HG02759 (cell line): Measurements from ENCODE around the gene PPP1R13B.

Experiments
- ATAC-seq: cut with Tn5 transposase; IDR thresholded peaks from one replicate; pipeline ENCODE4 v1.9.1; 2021; ENCODE audit warnings: mild to moderate bottlenecking, moderate library complexity; ENCODE audit not compliant: unreplicated experiment

Gene PPP1R13B

DNA sequence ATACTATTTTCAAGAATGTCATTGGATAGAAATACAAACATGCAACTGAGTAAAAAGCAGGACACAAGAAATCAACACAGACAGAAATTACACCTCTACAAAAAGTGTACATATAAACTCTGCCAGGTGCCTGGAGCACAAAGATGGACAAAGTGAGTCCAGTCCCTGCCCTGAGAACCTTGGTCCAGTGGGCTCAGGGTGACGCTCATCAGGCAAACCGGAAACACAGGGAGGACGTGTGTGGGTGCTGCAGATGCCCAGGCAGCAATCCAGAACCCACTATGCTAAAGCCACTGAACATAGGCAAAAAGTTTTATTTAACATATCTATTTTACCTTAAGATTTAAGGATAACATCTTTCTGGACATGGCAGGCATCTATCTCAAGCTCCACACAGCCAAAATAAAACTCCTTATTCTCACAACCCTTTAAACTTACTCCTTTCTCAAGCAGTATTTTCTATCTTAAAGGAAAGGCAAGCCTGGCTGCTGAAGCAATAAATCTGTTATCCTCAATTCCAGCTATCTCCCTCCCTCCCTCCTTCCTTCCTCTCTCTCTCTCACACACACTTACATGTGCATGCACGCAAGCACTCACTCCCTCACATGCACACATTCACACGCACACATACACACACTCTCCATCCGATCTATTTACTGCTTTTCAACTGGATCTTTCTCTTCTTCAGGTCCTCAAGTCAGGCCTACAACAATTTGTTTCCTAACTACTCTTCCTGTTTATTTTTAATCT, 10.2 kb downstream of the PPP1R13B start:
- no peak for ATAC-seq

DNA sequence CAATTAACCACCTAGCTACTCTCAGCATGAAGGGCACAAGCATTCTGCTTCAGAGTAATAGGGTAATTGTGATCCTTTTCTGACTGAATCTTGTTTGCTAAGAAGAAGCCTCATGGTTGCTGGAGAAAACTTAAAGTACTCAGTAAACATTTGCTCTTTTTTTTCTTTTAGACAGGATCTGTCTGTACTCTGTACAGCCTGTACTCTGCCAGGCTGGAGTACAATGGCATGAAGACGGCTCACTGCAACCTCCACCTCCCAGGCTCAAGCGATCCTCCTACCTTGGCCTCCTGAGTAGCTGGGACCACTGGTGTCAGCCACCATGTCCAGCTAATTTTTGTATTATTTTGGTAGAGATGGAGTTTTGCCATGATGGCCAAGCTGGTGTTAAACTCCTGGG, 12.4 kb downstream of the PPP1R13B start:
- ATAC-seq = no peak

- no peak for ATAC-seq
Observed at GRCh38 chr14:103833711-103834110, 13.7 kb downstream of the PPP1R13B start.

DNA sequence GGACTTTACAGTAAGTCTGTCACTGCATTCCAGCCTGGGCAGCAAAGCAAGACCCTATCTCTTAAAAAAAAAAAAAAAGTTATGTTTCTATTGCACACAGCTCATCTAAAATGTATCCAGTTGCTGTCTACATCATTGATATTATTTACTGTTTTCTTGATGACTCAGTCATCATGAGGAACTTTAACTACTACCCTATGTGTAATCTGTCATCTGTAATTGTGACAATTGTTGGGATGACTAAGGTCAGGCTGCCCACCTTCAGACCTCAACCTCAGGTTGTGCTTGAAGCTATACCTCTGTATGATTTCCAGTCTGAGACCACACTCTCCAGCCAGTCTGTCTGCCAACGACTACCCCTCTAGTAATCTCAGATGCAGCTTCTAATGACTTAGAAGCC, 15.3 kb downstream of the PPP1R13B start:
- no peak for ATAC-seq

GRCh38 chr14:103830511-103831270, 16.7 kb downstream of the PPP1R13B start:
- no peak for ATAC-seq

DNA sequence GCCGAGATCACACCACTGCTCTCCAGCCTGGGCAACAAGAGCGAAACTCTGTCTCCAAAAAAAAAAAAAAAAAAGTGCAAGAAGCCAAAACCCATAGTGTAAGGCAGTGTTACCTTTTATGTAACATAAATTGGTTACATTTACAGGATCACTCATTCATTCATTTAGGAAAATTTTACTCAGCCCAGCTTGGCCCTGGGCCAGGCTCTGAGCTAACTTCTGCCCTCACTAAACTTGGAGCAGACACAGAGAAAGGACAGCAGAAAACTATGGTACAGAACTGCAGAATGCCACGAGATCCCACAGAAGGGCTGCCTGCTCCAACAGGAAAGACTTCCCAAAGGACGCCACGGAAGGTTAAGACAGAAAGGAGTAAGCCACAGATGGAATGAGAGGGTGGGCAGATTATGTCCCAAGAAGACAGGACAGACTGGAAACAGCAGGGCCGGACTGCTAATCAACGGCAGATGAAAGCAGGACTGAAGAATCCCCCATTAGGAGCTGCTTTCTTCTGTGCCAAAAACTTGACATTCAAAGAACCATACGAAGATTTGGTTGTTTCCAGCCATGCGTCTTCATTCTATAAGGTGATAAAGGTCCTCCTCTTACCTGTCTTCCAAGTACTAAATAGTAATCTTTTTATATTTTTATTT, 18.9 kb downstream of the PPP1R13B start:
- no peak for ATAC-seq

- no peak for ATAC-seq
Observed at GRCh38 chr14:103825101-103825500, 22.3 kb downstream of the PPP1R13B start.

DNA sequence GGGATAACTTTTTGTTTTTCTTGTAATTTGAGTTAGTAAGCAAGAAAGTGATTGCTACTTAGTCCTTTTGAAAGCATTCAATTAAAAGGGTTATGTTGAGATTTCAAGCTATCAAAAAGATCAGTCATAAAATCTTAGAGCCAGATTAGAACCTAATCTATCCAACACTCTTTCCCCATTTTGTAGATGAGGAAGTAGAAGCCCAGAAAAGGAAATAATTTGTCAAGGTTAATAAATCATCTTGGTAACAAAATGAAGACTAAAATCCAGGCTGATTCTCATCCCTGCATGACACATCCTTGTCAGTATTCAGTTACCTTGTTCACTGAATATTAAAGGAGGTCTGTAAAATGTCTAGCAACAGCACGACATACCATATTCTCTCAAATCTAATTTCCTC, 26.5 kb downstream of the PPP1R13B start:
- ATAC-seq = no peak

GRCh38 chr14:103820382-103820781, 27.0 kb downstream of the PPP1R13B start:
- ATAC-seq = no peak

GRCh38 chr14:103819503-103820307, 27.7 kb downstream of the PPP1R13B start:
- ATAC-seq = no peak

- ATAC-seq = no peak
Observed at GRCh38 chr14:103818870-103819269, 28.5 kb downstream of the PPP1R13B start.

DNA sequence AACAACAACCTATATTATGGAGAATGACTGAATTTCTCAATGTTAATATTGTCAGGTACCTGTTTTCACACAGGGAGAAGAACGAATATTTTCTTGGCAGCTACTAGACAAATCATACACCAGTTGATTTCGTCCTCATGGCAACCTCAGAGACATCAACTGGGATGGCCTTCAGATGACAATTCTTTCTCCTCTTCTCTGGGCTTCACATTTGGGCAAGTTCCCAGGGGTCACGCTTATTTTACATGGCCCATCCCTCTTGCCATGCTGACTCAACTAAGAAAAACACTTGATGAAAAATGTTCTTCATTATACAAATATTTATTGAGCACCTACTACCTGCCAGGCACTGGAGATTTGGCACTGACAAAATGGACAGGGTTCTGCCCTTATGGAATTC, 29.0 kb downstream of the PPP1R13B start:
- no peak for ATAC-seq

DNA sequence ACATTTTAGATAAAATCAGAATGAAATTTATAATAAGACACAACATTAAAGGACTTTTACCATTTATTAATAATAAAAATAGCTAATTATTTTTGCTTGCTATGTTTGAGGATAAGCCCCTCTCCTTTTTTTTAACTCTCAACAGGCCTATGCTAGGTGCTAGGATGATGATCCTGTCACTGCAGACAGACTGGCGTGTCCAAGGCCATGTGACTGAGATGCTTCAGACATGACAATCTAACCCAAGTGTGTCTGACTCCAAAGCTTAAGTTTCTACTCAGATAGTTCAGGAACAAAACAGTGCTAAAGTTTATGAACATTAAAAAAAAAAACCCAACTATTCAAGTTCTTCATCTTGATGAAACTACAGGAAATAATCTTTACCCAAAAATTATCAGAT, 29.8 kb downstream of the PPP1R13B start:
- ATAC-seq = no peak

- ATAC-seq = no peak
Observed at GRCh38 chr14:103816991-103817390, 30.4 kb downstream of the PPP1R13B start.

- no peak for ATAC-seq
Observed at GRCh38 chr14:103815253-103815652, 32.1 kb downstream of the PPP1R13B start.

DNA sequence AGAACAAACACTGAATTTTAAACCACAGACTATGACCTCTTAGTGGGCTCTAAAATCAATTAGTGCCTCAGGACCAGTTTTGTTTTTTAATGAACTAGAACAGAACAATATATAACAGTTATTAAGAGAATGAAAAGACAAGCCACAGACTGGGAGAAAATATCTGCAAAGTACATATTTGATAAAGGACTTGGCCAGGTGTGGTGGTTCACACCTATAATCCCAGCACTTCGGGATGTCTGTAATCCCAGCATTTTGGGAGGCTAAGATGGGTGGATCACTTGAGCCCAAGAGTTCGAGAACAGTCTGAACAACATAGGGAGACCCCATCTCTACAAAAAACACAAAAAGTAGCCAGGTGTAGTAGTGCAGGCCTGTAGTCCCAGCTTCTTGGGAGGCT, 36.2 kb downstream of the PPP1R13B start:
- ATAC-seq = no peak

DNA sequence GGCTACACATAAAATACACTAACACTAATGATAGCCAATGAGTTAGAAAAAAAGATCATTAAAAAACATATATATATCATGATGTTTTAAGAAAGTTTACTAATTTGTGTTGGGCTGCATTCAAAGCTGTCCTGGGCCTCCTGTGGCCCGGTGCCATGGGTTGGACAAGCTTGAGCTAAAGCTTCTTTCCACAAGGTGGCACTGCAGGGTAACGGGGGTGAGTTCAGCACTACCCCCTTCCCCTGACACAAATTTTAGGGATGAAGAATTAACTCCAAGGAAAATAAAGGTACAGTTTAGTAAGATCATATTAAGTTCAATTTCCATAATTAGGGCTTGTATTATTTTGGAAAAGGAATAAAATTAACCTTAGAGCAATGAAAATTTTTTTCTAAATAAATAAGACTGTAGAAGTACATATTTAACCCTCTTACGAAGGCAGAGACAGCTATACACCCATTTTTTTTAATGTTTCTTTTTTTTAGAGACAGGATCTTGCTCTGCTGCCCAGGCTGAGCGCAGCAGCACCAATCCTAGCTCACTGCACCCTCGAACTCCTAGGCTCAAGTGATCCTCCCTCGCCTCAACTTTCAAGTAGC, 38.9 kb downstream of the PPP1R13B start:
- ATAC-seq = no peak

GRCh38 chr14:103806805-103807204, 40.6 kb downstream of the PPP1R13B start:
- no peak for ATAC-seq

DNA sequence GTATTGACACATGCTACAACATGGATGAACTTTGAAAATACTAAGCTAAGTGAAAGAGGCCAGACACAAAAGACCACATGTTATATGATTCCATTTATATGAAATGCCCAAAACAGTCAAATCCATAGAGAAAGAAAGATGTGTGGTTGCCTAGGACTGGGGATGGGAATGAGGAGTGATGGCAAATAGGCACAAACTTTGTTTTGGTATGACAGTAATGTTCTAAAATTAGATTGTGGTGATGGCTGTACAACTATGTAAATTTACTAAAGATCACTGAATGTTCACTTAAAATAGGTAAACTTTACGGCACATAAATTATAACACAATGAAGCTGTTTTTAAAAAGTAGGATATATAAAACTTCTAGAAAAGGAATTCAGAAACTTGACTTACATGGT, 41.7 kb downstream of the PPP1R13B start:
- ATAC-seq = no peak

DNA sequence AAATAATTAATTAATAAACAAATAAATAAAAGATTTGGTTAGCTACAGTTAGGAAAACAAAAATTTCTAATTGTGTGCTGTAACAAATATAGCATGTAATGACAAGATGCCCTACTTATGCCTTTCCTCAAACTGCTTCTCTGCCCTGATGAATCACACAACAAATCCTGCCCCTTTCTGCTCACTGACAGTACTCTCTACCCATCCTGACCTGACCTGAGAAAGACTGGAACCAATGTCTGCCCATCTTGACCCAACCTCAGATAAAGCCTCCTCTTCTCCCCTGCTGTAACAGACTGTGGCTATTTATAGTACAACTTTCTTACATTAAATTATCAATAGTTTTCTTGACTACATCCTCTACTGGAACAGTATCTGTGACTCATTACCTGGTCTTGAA, 43.7 kb downstream of the PPP1R13B start:
- no peak for ATAC-seq

DNA sequence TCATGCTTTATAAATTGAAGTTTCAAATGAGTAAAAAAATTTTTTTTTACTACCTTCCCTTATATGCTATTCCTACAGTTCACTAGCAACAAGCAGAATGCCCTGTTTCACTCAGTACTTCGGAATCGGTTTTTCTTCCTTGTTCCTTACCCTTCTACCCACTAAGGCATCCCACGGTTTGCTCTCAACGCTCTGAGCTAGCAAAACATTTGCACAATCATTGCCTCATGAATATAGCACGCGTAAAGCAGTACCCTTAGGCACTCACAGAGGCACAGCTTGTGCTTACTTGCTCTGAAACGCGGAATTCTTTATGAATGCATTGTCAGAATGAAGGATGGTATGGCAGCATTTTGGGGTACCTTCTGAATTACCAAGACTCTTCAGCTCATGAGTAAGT, 45.0 kb downstream of the PPP1R13B start:
- no peak for ATAC-seq
